ENCODE data around the gene ZNF492. TPM values are rescaled to one million over a fixed set of nuclear protein-coding genes. Genes with fewer than 3 reads are reported as not detected.

Gene ZNF492
- polyA plus RNA-seq, result 0.39 TPM in 1 of 2 replicates, not detected in the other

GRCh38 chr19:22633706-22634449 is at the start of gene ZNF492:
ZNF492 (plus strand) TSS chr19:22634324; CDS start chr19:22653400, 19,076 bp downstream.

Other genes starting within 250 kb of the ZNF492 start
- gene ZNF98, start 212.0 kb upstream of the ZNF492 start, polyA plus RNA-seq, result 6.9 and 12.6 TPM in 2 replicates
- 0.22 and 0.42 TPM in 2 replicates for gene ZNF99, start 149.8 kb downstream of the ZNF492 start, polyA plus RNA-seq
- 4.7 and 11.7 TPM in 2 replicates for gene ZNF723, start 198.0 kb downstream of the ZNF492 start, polyA plus RNA-seq

All from Purkinje cell (primary cell).